ENCODE measurements around the gene BMP7. TPM values are rescaled to one million over a fixed set of nuclear protein-coding genes. Genes with fewer than 3 reads are reported as not detected.

Gene BMP7
- total and polyA plus RNA-seq, 2 experiments from 2014 or later, result 15.9 to 22.8 TPM

DNA sequence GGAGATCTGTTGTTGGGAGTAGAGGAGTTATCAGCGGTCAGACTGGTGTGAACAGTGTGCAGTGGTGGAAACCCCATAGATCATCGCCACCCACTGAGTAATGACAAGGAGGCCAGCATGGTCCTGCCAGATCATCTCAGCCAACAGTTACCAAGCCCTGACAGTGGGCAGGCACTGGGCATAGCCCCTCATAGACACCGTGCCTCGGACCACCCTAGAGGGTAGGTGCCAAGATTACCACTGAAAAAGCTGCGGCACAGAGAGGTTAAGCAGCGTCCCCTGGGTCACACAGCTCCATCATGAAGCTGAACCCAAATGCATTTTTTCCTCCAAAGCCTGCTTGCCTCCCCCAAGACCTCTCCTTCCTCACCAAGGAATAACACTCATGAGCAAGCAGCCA is 21.5 kb upstream of the BMP7 start (continued):
- TF ChIP-seq, protein P1, sequence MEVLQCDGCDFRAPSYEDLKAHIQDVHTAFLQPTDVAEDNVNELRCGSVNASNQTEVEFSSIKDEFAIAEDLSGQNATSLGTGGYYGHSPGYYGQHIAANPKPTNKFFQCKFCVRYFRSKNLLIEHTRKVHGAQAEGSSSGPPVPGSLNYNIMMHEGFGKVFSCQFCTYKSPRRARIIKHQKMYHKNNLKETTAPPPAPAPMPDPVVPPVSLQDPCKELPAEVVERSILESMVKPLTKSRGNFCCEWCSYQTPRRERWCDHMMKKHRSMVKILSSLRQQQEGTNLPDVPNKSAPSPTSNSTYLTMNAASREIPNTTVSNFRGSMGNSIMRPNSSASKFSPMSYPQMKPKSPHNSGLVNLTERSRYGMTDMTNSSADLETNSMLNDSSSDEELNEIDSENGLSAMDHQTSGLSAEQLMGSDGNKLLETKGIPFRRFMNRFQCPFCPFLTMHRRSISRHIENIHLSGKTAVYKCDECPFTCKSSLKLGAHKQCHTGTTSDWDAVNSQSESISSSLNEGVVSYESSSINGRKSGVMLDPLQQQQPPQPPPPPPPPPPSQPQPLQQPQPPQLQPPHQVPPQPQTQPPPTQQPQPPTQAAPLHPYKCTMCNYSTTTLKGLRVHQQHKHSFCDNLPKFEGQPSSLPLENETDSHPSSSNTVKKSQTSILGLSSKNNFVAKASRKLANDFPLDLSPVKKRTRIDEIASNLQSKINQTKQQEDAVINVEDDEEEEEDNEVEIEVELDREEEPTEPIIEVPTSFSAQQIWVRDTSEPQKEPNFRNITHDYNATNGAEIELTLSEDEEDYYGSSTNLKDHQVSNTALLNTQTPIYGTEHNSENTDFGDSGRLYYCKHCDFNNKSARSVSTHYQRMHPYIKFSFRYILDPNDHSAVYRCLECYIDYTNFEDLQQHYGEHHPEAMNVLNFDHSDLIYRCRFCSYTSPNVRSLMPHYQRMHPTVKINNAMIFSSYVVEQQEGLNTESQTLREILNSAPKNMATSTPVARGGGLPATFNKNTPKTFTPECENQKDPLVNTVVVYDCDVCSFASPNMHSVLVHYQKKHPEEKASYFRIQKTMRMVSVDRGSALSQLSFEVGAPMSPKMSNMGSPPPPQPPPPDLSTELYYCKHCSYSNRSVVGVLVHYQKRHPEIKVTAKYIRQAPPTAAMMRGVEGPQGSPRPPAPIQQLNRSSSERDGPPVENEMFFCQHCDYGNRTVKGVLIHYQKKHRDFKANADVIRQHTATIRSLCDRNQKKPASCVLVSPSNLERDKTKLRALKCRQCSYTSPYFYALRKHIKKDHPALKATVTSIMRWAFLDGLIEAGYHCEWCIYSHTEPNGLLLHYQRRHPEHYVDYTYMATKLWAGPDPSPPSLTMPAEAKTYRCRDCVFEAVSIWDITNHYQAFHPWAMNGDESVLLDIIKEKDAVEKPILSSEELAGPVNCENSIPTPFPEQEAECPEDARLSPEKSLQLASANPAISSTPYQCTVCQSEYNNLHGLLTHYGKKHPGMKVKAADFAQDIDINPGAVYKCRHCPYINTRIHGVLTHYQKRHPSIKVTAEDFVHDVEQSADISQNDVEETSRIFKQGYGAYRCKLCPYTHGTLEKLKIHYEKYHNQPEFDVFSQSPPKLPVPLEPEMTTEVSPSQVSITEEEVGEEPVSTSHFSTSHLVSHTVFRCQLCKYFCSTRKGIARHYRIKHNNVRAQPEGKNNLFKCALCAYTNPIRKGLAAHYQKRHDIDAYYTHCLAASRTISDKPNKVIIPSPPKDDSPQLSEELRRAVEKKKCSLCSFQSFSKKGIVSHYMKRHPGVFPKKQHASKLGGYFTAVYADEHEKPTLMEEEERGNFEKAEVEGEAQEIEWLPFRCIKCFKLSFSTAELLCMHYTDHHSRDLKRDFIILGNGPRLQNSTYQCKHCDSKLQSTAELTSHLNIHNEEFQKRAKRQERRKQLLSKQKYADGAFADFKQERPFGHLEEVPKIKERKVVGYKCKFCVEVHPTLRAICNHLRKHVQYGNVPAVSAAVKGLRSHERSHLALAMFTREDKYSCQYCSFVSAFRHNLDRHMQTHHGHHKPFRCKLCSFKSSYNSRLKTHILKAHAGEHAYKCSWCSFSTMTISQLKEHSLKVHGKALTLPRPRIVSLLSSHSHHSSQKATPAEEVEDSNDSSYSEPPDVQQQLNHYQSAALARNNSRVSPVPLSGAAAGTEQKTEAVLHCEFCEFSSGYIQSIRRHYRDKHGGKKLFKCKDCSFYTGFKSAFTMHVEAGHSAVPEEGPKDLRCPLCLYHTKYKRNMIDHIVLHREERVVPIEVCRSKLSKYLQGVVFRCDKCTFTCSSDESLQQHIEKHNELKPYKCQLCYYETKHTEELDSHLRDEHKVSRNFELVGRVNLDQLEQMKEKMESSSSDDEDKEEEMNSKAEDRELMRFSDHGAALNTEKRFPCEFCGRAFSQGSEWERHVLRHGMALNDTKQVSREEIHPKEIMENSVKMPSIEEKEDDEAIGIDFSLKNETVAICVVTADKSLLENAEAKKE (CRISPR knock-in tag; IDR thresholded peaks at IDR 0.05), result no peak
- no peak for TF ChIP-seq JUNB (IDR thresholded peaks at IDR 0.05; ENCODE audit: unreplicated experiment)
- TF ChIP-seq EZH2 (IDR thresholded peaks at IDR 0.05; ENCODE audit: low read depth, unreplicated experiment), result no peak
- TF ChIP-seq, protein P2, sequence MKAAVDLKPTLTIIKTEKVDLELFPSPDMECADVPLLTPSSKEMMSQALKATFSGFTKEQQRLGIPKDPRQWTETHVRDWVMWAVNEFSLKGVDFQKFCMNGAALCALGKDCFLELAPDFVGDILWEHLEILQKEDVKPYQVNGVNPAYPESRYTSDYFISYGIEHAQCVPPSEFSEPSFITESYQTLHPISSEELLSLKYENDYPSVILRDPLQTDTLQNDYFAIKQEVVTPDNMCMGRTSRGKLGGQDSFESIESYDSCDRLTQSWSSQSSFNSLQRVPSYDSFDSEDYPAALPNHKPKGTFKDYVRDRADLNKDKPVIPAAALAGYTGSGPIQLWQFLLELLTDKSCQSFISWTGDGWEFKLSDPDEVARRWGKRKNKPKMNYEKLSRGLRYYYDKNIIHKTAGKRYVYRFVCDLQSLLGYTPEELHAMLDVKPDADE (IDR thresholded peaks at IDR 0.05), result no peak
- no peak for TF ChIP-seq NANOG (IDR thresholded peaks at IDR 0.05; ENCODE audit: borderline replicate concordance)
- TF ChIP-seq POLR2AphosphoS5 (IDR thresholded peaks at IDR 0.05; ENCODE audit: low read depth), result no peak
- no peak for TF ChIP-seq STAT1 (IDR thresholded peaks at IDR 0.05; ENCODE audit: unreplicated experiment)
- TF ChIP-seq EZH2phosphoT487 (IDR thresholded peaks at IDR 0.05; ENCODE audit: unreplicated experiment), result no peak

Data from GM23338 (cell line).